SK-N-SH (cell line): ENCODE results near the gene USP22. TPM values are rescaled to one million over a fixed set of nuclear protein-coding genes. Genes with fewer than 3 reads are reported as not detected.

Experiments
- CTCF ChIA-PET: fragments of 300-600, 350-600 bp; formaldehyde crosslinking; extraction: SDS; loops from one replicate; lab custom pipeline; 2021; lab: Yijun Ruan, JAX
- POLR2A ChIA-PET: fragments of 350-600 bp; sonication (Branson Sonifier 250); formaldehyde crosslinking; extraction: SDS; loops from one replicate; lab custom pipeline; 2020; ENCODE audit warnings: antibody characterized with exemption, inconsistent platforms; lab: Yijun Ruan, JAX
- DNase-seq: peaks from one replicate; pipeline ENCODE4 v3.0.0; 2012
- H2AFZ ChIP-seq: fragments of 200-600 bp; sonication (generic); 2 replicates; pipeline ENCODE4 v1.8.1; 2016; ENCODE audit warnings: antibody characterized with exemption, mild to moderate bottlenecking, low read depth
- H3F3A ChIP-seq: fragments of 200-600 bp; sonication (generic); replicated peaks from 2 replicates; pipeline ENCODE3; 2016; ENCODE audit warnings: antibody characterized with exemption, mild to moderate bottlenecking; ENCODE audit not compliant: insufficient read depth
- H3K27ac ChIP-seq, 2 experiments: fragments of 200-500 bp in 1 of 2; fragments of 200-600 bp in 1 of 2; sonication (Bioruptor generic) in 1 of 2; sonication (generic), shearing (Covaris generic) in 1 of 2; 2 replicates each; pipeline versions ENCODE4 v1.5.1 to v1.6.1; 2014 to 2016; ENCODE audit warnings: low read depth in 2 of 2, inconsistent platforms in 1 of 2, low read length in 1 of 2, mild to moderate bottlenecking in 1 of 2, mixed read lengths in 1 of 2
- H3K27me3 ChIP-seq: fragments of 200-600 bp; sonication (generic), shearing (Covaris generic); 2 replicates; pipeline ENCODE4 v1.6.1; 2016; ENCODE audit warnings: mixed run types; ENCODE audit not compliant: insufficient read depth
- H3K36me3 ChIP-seq, 2 experiments: fragments of 200-500 bp in 1 of 2; fragments of 200-600 bp in 1 of 2; sonication (Bioruptor generic) in 1 of 2; sonication (generic) in 1 of 2; replicated peaks in 1 of 2; 2 replicates each; pipeline versions ENCODE3 to v1.5.1; 2014 to 2016; ENCODE audit warnings: low read length in 1 of 2, mild to moderate bottlenecking in 1 of 2; ENCODE audit not compliant: insufficient read depth in 2 of 2, control insufficient read depth in 1 of 2
- H3K4me1 ChIP-seq, 2 experiments: fragments of 200-500 bp in 1 of 2; fragments of 200-600 bp in 1 of 2; sonication (Bioruptor generic) in 1 of 2; sonication (generic), shearing (Covaris generic) in 1 of 2; 2 replicates each; pipeline versions ENCODE4 v1.5.1 to v1.6.1; 2014 to 2016; ENCODE audit warnings: low read depth in 1 of 2, low read length in 1 of 2, mixed run types in 1 of 2; ENCODE audit not compliant: insufficient read depth in 2 of 2, control insufficient read depth in 1 of 2
- H3K4me2 ChIP-seq: fragments of 200-600 bp; sonication (generic), shearing (Covaris generic); 2 replicates; pipeline ENCODE4 v1.6.1; 2017; ENCODE audit warnings: mixed run types
- H3K4me3 ChIP-seq, 2 experiments: fragments of 200-500 bp in 1 of 2; fragments of 200-600 bp in 1 of 2; sonication (Bioruptor generic) in 1 of 2; sonication (generic), shearing (Covaris generic) in 1 of 2; 2 replicates each; pipeline versions ENCODE4 v1.5.1 to v1.8.1; 2014 to 2016; ENCODE audit warnings: low read depth in 2 of 2, inconsistent platforms in 1 of 2, low read length in 1 of 2, mild to moderate bottlenecking in 1 of 2, mixed read lengths in 1 of 2, moderate library complexity in 1 of 2
- H3K79me2 ChIP-seq: fragments of 200-600 bp; sonication (generic); 2 replicates; pipeline ENCODE4 v1.8.1; 2017; ENCODE audit warnings: mild to moderate bottlenecking; ENCODE audit not compliant: insufficient read depth
- H3K9ac ChIP-seq: fragments of 200-600 bp; sonication (generic); 2 replicates; pipeline ENCODE4 v1.6.1; 2017; ENCODE audit warnings: mixed run types
- H3K9me2 ChIP-seq: fragments of 200-600 bp; sonication (generic); 2 replicates; pipeline ENCODE4 v1.6.1; 2017; ENCODE audit warnings: mixed run types
- H3K9me3 ChIP-seq: fragments of 200-600 bp; sonication (generic); 2 replicates; pipeline ENCODE4 v1.6.1; 2017; ENCODE audit warnings: mixed run types, mild to moderate bottlenecking, moderate library complexity
- H4K20me1 ChIP-seq: fragments of 200-600 bp; sonication (generic); 2 replicates; pipeline ENCODE4 v1.6.1; 2017; ENCODE audit warnings: mild to moderate bottlenecking, mixed run types; ENCODE audit not compliant: insufficient read depth
- ELF1 ChIP-seq: IDR thresholded peaks from 2 replicates; pipeline ENCODE4 v1.4.0; 2012
- FOSL2 ChIP-seq: IDR thresholded peaks from 2 replicates; pipeline ENCODE4 v1.4.0; 2012; ENCODE audit warnings: low read depth, mild to moderate bottlenecking, moderate library complexity, borderline replicate concordance
- FOXJ3 ChIP-seq: sonication (generic); formaldehyde crosslinking; IDR thresholded peaks from 2 replicates; pipeline ENCODE4 v1.5.1; 2020; ENCODE audit warnings: mild to moderate bottlenecking, missing genetic modification reagents
- FOXM1 ChIP-seq: IDR thresholded peaks from 2 replicates; pipeline ENCODE4 v1.4.0; 2012; ENCODE audit warnings: low read depth, mild to moderate bottlenecking
- MEF2A ChIP-seq: IDR thresholded peaks from 2 replicates; pipeline ENCODE4 v1.4.0; 2012; ENCODE audit warnings: low read depth, borderline replicate concordance
- MXI1 ChIP-seq: IDR thresholded peaks from 2 replicates; pipeline ENCODE4 v1.6.1; 2012; ENCODE audit warnings: mild to moderate bottlenecking, low read depth, low read length, improper control_type of control experiment
- NFIC ChIP-seq: IDR thresholded peaks from 2 replicates; pipeline ENCODE4 v1.4.0; 2012; ENCODE audit warnings: borderline replicate concordance
- NRF1 ChIP-seq: IDR thresholded peaks from 2 replicates; pipeline ENCODE4 v1.6.1; 2012; ENCODE audit warnings: low read depth, mild to moderate bottlenecking, low read length
- POLR2AphosphoS5 ChIP-seq: IDR thresholded peaks from 2 replicates; pipeline ENCODE4 v1.6.1; 2012; ENCODE audit warnings: low read depth, low read length
- RAD21 ChIP-seq: IDR thresholded peaks from 2 replicates; pipeline ENCODE4 v1.6.1; 2012; ENCODE audit warnings: mild to moderate bottlenecking, low read length
- RCOR1 ChIP-seq: fragments of 150-350 bp; IDR thresholded peaks from 2 replicates; pipeline ENCODE4 v1.6.1; 2017; ENCODE audit warnings: antibody characterized with exemption, low read length
- RFX5 ChIP-seq: IDR thresholded peaks from 2 replicates; pipeline ENCODE4 v1.6.1; 2012; ENCODE audit warnings: mild to moderate bottlenecking, improper control_type of control experiment, low read length
- SIN3A ChIP-seq: IDR thresholded peaks from 2 replicates; pipeline ENCODE4 v1.6.1; 2012; ENCODE audit warnings: low read depth, mild to moderate bottlenecking, low read length, moderate library complexity, borderline replicate concordance
- SMC3 ChIP-seq: IDR thresholded peaks from 2 replicates; pipeline ENCODE4 v1.6.1; 2012; ENCODE audit warnings: low read depth, low read length, improper control_type of control experiment
- TCF12 ChIP-seq: IDR thresholded peaks from 2 replicates; pipeline ENCODE4 v1.4.0; 2012
- YY1 ChIP-seq: IDR thresholded peaks from 2 replicates; pipeline ENCODE4 v1.4.0; 2012; ENCODE audit warnings: low read depth, mild to moderate bottlenecking
- WGBS: methylation state at CpG from one replicate; pipeline ENCODE4 v1.1.6; 2017; ENCODE audit warnings: low lambda C conversion rate; 5-methylcytosine and 5-hydroxymethylcytosine counted together
- polyA plus RNA-seq, 3 experiments: library from polyadenylated mRNA; depleted of rRNA; stranded (reverse); fragments of >200 nt; gene quantifications; 2 replicates each; pipeline ENCODE4 v1.2.3, GENCODE V29; 2012
- TF ChIP-seq, protein P1 (sequence below): IDR thresholded peaks from 2 replicates; pipeline ENCODE4 v1.4.0; 2012; ENCODE audit warnings: low read depth, borderline replicate concordance
- TF ChIP-seq, protein P2 (sequence below): IDR thresholded peaks from 2 replicates; pipeline ENCODE4 v1.6.1; 2012; ENCODE audit warnings: mild to moderate bottlenecking, low read depth, low read length, moderate library complexity
- TF ChIP-seq, protein P3 (sequence below): fragments of 200-600 bp; sonication (generic); IDR thresholded peaks from 2 replicates; pipeline ENCODE4 v1.6.1; 2017; ENCODE audit warnings: antibody characterized with exemption, mild to moderate bottlenecking, moderate library complexity

Gene USP22
- polyA plus RNA-seq, 1 of the 3 experiments (the other 2 are of a cell fraction): 142 TPM

GRCh38 chr17:20986767-20987510 is 55.9 kb downstream of the USP22 start:
- CTCF ChIA-PET: no interaction called here

More at GRCh38 chr17:20986767-20987510, 55.9 kb downstream of the USP22 start:
- H3K9me3 ChIP-seq: no peaks in the 10 kb centered on the region
- WGBS: 89% methylated on average over 7 of the region's 7 CpGs
- no peaks in the 10 kb centered on the region for H3K27me3 ChIP-seq
- H2AFZ ChIP-seq: no peak overlapping the region
- H4K20me1 ChIP-seq: no peaks in the 10 kb centered on the region
- no peak overlapping the region for H3K4me2 ChIP-seq
- TF ChIP-seq MEF2A (no peak), ELF1 (no peak), NFIC (no peak), YY1 (no peak), FOXJ3 (no peak), TCF12 (no peak), SIN3A (no peak), MXI1 (no peak), FOSL2 (no peak), RAD21 (no peak), RFX5 (no peak), FOXM1 (no peak), SMC3 (no peak), POLR2AphosphoS5 (no peak), RCOR1 (no peak), NRF1 (no peak)
- TF ChIP-seq, protein P1, sequence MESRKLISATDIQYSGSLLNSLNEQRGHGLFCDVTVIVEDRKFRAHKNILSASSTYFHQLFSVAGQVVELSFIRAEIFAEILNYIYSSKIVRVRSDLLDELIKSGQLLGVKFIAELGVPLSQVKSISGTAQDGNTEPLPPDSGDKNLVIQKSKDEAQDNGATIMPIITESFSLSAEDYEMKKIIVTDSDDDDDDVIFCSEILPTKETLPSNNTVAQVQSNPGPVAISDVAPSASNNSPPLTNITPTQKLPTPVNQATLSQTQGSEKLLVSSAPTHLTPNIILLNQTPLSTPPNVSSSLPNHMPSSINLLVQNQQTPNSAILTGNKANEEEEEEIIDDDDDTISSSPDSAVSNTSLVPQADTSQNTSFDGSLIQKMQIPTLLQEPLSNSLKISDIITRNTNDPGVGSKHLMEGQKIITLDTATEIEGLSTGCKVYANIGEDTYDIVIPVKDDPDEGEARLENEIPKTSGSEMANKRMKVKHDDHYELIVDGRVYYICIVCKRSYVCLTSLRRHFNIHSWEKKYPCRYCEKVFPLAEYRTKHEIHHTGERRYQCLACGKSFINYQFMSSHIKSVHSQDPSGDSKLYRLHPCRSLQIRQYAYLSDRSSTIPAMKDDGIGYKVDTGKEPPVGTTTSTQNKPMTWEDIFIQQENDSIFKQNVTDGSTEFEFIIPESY: no peak
- TF ChIP-seq, protein P2, sequence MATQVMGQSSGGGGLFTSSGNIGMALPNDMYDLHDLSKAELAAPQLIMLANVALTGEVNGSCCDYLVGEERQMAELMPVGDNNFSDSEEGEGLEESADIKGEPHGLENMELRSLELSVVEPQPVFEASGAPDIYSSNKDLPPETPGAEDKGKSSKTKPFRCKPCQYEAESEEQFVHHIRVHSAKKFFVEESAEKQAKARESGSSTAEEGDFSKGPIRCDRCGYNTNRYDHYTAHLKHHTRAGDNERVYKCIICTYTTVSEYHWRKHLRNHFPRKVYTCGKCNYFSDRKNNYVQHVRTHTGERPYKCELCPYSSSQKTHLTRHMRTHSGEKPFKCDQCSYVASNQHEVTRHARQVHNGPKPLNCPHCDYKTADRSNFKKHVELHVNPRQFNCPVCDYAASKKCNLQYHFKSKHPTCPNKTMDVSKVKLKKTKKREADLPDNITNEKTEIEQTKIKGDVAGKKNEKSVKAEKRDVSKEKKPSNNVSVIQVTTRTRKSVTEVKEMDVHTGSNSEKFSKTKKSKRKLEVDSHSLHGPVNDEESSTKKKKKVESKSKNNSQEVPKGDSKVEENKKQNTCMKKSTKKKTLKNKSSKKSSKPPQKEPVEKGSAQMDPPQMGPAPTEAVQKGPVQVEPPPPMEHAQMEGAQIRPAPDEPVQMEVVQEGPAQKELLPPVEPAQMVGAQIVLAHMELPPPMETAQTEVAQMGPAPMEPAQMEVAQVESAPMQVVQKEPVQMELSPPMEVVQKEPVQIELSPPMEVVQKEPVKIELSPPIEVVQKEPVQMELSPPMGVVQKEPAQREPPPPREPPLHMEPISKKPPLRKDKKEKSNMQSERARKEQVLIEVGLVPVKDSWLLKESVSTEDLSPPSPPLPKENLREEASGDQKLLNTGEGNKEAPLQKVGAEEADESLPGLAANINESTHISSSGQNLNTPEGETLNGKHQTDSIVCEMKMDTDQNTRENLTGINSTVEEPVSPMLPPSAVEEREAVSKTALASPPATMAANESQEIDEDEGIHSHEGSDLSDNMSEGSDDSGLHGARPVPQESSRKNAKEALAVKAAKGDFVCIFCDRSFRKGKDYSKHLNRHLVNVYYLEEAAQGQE: no peak
- TF ChIP-seq, protein P3, sequence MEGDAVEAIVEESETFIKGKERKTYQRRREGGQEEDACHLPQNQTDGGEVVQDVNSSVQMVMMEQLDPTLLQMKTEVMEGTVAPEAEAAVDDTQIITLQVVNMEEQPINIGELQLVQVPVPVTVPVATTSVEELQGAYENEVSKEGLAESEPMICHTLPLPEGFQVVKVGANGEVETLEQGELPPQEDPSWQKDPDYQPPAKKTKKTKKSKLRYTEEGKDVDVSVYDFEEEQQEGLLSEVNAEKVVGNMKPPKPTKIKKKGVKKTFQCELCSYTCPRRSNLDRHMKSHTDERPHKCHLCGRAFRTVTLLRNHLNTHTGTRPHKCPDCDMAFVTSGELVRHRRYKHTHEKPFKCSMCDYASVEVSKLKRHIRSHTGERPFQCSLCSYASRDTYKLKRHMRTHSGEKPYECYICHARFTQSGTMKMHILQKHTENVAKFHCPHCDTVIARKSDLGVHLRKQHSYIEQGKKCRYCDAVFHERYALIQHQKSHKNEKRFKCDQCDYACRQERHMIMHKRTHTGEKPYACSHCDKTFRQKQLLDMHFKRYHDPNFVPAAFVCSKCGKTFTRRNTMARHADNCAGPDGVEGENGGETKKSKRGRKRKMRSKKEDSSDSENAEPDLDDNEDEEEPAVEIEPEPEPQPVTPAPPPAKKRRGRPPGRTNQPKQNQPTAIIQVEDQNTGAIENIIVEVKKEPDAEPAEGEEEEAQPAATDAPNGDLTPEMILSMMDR: no peak
- no peak for DNase-seq
- no peak overlapping the region for H3K27ac ChIP-seq
- no peaks in the 10 kb centered on the region for H3K9me2 ChIP-seq
- peaks cover 0 to 2% of the 10 kb centered on the region in 2 experiments; a peak in 1 of 4 replicates for H3K4me1 ChIP-seq
- no peaks in the 10 kb centered on the region for H3K79me2 ChIP-seq
- no peak overlapping the region for H3K9ac ChIP-seq
- POLR2A ChIA-PET: no interaction called here
- H3K36me3 ChIP-seq: peaks cover 8 to 11% of the 10 kb centered on the region in 2 experiments
- no peak overlapping the region for H3K4me3 ChIP-seq
- no peaks in the 10 kb centered on the region for H3F3A ChIP-seq
